Brain microvascular endothelial cell (primary cell): ENCODE measurements around the gene MESP1.

Source experiments
- DNase-seq: peaks from one replicate; pipeline ENCODE4 v3.0.0-alpha.2; 2020
- H3K27ac ChIP-seq: fragments of 250-450 bp; sonication (Bioruptor Pico); 2 replicates; pipeline ENCODE4 v1.5.1; 2020; ENCODE audit warnings: mild to moderate bottlenecking, moderate library complexity
- H3K27me3 ChIP-seq: fragments of 250-450 bp; sonication (Bioruptor Pico); replicated peaks from 2 replicates; pipeline ENCODE4 v1.5.1; 2020; ENCODE audit warnings: mild to moderate bottlenecking
- H3K36me3 ChIP-seq: fragments of 250-450 bp; sonication (Bioruptor Pico); replicated peaks from 2 replicates; pipeline ENCODE4 v1.5.1; 2020; ENCODE audit warnings: mild to moderate bottlenecking
- H3K4me3 ChIP-seq: 2 replicates; pipeline ENCODE4 v1.5.1; 2011; ENCODE audit warnings: low read depth, mild to moderate bottlenecking, control low read depth, low read length, moderate library complexity
- CTCF ChIP-seq: IDR thresholded peaks from 2 replicates; pipeline ENCODE4 v1.5.1; 2011; ENCODE audit warnings: low read depth, mild to moderate bottlenecking, moderate library complexity, low read length, control low read depth, inconsistent platforms; ENCODE audit errors: missing control alignments
- in situ Hi-C: cut with HindIII; loops from 2 replicates; pipeline ENCODE4 v1.10.0; 2017; ENCODE audit warnings: low sequenced_read_pairs, low pct_ligation_motif_present

MESP1 gene

DNA sequence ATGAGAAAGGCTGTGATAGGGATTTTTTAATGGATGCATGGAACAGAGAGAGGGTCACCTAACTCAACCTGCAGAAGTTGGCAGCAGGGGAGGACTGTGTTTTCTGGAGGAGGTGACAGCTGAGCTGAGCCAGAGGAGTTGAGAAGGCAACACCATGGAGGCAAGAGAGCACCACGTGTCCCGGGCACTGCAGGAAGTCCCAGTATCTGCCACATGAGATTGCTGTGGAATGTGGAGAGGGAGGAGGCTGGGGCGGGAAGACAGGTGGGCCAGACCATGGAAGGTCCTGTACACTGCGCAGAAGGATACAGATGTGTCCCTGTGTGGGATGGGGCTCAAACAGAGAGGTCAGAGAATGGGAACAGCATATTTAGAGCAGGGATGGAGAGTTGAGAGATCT lies 15.3 kb downstream of the MESP1 start:
- no peak for DNase-seq
- in situ Hi-C loops = no loop called here
- TF ChIP-seq CTCF = no peak

DNA sequence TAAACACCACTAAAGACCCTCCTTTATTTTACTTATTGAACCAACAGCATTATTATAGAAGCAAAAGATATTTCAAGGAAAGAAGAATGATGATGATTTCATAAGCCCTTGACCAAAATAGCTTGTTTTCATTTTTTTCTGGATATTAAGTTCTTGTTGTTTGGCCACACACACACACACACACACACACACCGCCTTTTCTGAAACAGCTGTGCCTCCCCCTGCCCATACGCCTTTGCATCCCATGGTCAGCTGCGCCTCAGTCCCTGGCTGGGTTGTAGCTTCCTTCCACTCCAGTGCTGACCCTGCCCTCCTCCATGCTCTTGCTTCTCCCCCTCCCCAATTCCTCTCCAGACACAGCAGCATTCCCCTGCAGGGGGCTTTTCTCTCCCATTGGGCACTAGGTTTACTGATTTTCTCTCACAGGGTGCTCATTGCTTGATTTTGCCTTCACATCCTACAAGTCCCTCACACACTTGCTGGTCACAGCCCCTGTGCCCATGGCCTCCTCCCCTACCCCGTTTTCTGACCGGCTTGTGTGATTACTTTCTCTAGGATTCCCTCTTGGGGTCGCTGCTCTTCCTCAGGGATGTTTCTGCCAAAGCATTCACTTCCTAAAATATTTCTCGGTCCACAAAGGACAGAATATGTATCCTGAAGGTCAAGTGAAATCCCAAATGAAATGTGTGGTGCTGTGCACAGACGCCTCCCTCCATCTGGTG lies 18.4 kb downstream of the MESP1 start:
- Histone ChIP-seq H3K36me3 (no peaks in the 10 kb centered on the region), H3K4me3 (no peak overlapping the region), H3K27me3 (peaks cover 13% of the 10 kb centered on the region), H3K27ac (no peak overlapping the region)
- DNase-seq = no peak
- in situ Hi-C loops = no loop called here
- no peak for TF ChIP-seq CTCF

More for the DNA sequence above, 15.3 kb downstream of the MESP1 start:
- Histone ChIP-seq H3K36me3 (no peaks in the 10 kb centered on the region), H3K27me3 (peaks cover 13% of the 10 kb centered on the region), H3K27ac (no peak overlapping the region), H3K4me3 (no peak overlapping the region)

DNA sequence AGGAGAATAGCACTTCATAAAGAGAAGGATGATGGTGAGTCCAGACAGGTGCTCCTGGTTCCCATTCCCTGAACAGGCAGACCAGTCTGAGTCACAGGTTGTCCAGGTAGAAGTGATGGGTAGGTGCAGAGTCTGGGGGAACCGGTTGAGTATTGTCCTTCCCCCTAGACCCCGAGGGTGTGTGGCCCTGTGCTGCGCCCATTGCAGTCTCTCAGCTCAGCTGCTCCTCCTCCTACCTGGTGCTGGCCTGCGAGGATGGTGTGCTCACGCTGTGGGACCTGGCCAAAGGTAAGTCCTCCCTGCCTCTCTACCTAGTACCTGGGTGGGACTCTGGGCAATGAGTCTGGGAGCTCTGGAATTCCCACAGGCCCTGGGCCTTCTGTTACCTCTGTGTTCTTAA lies 19.8 kb downstream of the MESP1 start:
- in situ Hi-C loops = no loop called here
- H3K27ac ChIP-seq = no peak overlapping the region
- no peak overlapping the region for H3K4me3 ChIP-seq
- no peak for DNase-seq
- H3K27me3 ChIP-seq = peaks cover 13% of the 10 kb centered on the region
- no peak for TF ChIP-seq CTCF
- no peaks in the 10 kb centered on the region for H3K36me3 ChIP-seq

DNA sequence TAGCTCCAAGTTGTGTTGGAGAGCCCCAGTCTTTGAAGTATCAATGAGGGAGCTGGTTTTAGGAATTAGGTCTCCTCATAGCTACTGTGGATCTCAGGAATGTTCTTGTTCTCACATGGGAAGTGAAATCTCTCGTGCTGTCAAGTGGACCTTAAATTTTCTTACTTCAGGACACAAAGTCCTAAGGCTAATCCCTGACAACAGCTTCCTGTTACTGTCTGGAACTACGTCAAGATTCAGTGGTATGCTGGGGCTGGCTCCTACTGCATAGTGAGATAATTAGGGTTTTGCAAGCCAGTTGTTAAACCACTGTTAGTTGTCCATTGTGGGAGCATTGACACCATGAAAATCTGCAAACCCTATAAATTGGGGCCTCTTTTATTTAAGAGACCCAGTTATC lies 22.8 kb downstream of the MESP1 start:
- Histone ChIP-seq H3K27me3 (peaks cover 4% of the 10 kb centered on the region), H3K27ac (no peak overlapping the region), H3K36me3 (no peaks in the 10 kb centered on the region), H3K4me3 (no peak overlapping the region)
- TF ChIP-seq CTCF = no peak
- DNase-seq = no peak
- in situ Hi-C loops = no loop called here

DNA sequence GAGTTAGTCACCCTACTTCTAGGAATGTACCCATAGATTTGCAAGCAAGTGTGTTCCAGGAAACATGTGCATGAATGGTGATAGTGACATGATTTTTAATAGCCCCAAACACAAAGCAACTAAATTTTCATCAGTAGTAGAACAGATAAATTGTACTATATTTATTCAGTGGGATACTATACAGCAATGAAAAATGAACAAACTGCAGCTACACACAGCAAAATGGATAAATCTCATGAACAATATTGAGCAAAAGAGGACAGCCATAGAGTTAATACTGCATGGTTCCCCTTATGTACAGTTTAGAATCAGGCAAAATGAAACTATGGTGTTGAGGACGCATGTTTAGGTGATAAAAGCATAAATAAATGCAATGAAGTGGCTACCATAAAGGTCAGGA lies 26.0 kb downstream of the MESP1 start:
- Histone ChIP-seq H3K36me3 (no peaks in the 10 kb centered on the region), H3K27me3 (no peaks in the 10 kb centered on the region), H3K27ac (no peak overlapping the region), H3K4me3 (no peak overlapping the region)
- in situ Hi-C loops = no loop called here
- no peak for TF ChIP-seq CTCF
- DNase-seq = no peak

DNA sequence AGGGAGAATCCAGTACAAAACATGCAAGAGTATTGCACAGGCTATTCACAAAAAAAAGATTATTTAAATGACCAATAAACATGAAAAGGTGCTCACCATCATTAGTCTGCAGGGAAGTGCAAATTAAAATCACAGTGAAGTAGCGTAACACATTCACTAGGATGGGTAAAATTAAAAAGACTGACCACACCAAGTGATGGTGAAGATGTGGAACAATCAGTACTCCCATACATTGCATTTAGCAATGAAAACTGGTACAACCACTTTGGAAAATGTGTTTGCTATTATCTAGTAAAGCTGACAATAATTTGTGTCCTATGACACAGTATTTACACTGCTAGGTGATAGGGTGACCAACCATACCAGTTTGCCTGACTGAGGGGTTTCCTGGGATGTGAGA lies 26.4 kb downstream of the MESP1 start:
- DNase-seq = no peak
- no peak for TF ChIP-seq CTCF
- H3K27me3 ChIP-seq = no peaks in the 10 kb centered on the region
- no peaks in the 10 kb centered on the region for H3K36me3 ChIP-seq
- in situ Hi-C loops = no loop called here
- H3K27ac ChIP-seq = no peak overlapping the region
- no peak overlapping the region for H3K4me3 ChIP-seq
